ENCODE data around the gene RXRA. TPM values are rescaled to one million over a fixed set of nuclear protein-coding genes. Genes with fewer than 3 reads are reported as not detected.

Gene RXRA
- total RNA-seq, 2 donors from 2014 or later: 45.4 to 58.1 TPM

DNA sequence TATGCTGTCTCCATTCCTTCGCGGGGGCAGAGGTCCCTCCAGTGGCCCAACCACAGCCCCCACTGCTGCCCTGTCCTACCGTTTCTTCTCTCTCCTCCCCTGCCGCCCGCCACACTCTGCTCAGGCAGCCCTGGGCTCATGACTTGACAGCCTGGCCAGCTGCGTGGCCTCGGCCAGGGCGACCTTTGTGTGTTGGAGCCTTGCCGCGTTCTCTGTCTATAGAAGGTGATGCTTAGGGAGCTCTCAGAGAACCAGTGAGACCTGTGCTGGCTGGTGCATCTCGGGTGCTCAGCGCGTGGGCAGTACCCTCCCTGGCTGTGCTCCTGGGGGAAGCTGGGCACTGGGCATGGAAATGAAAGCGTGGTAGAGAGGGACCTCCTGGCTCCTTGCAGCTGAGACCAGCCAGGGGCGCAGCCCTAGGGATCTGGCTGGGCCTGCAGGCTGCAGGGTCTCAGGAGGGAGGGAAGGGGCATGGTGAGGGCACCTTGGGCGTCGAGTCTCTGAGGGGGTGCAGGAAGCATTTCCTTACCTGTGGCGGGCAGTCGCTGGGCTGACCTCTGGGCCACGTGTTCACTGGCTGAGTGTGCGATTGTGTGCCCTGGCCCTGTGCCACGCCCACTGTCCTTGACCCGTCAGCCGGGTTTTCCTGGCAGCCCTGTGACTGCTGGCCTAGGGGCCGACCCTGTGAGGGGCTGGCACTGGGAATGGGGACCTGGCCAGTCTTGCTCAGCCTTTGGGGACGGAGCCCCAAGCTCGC is 50.3 kb downstream of the RXRA start:
- peaks cover 66 to 93% of the 10 kb centered on the region in 2 donors for H3K4me1 ChIP-seq (ENCODE audit: control insufficient read depth in 1 of 2, low read depth in 2 of 2)
- no peaks in the 10 kb centered on the region for H3K27me3 ChIP-seq (replicated peaks; ENCODE audit: insufficient read depth)
- TF ChIP-seq, protein P1, sequence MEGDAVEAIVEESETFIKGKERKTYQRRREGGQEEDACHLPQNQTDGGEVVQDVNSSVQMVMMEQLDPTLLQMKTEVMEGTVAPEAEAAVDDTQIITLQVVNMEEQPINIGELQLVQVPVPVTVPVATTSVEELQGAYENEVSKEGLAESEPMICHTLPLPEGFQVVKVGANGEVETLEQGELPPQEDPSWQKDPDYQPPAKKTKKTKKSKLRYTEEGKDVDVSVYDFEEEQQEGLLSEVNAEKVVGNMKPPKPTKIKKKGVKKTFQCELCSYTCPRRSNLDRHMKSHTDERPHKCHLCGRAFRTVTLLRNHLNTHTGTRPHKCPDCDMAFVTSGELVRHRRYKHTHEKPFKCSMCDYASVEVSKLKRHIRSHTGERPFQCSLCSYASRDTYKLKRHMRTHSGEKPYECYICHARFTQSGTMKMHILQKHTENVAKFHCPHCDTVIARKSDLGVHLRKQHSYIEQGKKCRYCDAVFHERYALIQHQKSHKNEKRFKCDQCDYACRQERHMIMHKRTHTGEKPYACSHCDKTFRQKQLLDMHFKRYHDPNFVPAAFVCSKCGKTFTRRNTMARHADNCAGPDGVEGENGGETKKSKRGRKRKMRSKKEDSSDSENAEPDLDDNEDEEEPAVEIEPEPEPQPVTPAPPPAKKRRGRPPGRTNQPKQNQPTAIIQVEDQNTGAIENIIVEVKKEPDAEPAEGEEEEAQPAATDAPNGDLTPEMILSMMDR (IDR thresholded peaks at IDR 0.05): no peak
- no peaks in the 10 kb centered on the region for H3K36me3 ChIP-seq
- H3K9me3 ChIP-seq: no peaks in the 10 kb centered on the region
- DNase-seq (ENCODE audit: low spot score): no peak
- ATAC-seq (ENCODE audit: insufficient number of reproducible peaks, low FRiP score, low read depth): no peak
- H3K4me3 ChIP-seq: no peak overlapping the region
- no peak overlapping the region for H3K27ac ChIP-seq

DNA sequence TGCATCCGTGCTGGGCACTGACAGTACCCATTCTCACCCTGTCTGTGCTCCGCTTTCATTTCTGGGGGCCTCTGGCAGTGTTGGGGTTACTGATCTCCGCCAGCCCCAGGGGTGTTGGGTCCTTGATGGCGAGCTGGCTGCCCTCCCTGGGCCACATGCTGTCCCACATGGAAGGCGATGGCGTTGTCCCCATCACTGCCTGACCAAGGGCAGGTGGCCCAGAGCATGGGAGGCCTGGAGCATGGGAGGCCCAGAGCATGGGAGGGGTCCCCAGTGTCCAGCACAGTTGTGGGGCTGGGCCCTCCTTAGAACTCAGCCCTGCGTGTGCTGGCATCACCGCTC is 50.9 kb downstream of the RXRA start:
- no peaks in the 10 kb centered on the region for H3K36me3 ChIP-seq
- no peak for ATAC-seq (ENCODE audit: insufficient number of reproducible peaks, low FRiP score, low read depth)

DNA sequence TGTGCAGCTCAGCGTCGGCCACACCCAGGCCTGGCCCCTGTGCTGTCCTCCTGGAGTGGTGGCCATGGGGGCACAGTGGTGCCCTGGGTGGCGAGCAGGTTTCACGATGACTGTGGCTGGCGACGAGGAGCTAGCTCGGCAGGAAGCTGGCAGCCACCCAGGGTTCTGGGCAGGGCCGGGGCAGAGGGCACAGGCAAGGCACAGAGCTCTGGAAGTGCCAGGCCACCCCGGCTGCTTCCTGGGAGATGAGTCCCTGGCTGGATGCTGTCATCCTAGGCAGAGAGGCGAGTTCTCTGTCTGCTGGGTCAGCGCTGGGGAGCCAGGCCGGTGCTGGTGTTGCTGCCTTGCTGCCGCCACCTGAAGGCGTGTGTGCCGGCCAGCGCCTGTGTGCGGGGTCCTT is 51.7 kb downstream of the RXRA start:
- Histone ChIP-seq H3K36me3 (no peaks in the 10 kb centered on the region), H3K4me1 (ENCODE audit: control insufficient read depth in 1 of 2, low read depth in 2 of 2) (peaks cover 61 to 87% of the 10 kb centered on the region in 2 donors), H3K4me3 (no peak overlapping the region), H3K27ac (no peak overlapping the region), H3K27me3 (replicated peaks; ENCODE audit: insufficient read depth) (no peaks in the 10 kb centered on the region), H3K9me3 (no peaks in the 10 kb centered on the region)
- ATAC-seq (ENCODE audit: insufficient number of reproducible peaks, low FRiP score, low read depth) (no peak), DNase-seq (ENCODE audit: low spot score) (no peak)
- TF ChIP-seq, protein P1 (IDR thresholded peaks at IDR 0.05): no peak

More for the DNA sequence above, 50.9 kb downstream of the RXRA start:
- TF ChIP-seq, protein P1 (IDR thresholded peaks at IDR 0.05): no peak
- peaks cover 69 to 93% of the 10 kb centered on the region in 2 donors for H3K4me1 ChIP-seq (ENCODE audit: control insufficient read depth in 1 of 2, low read depth in 2 of 2)
- H3K4me3 ChIP-seq: no peak overlapping the region
- H3K27ac ChIP-seq: no peak overlapping the region
- H3K9me3 ChIP-seq: no peaks in the 10 kb centered on the region
- DNase-seq (ENCODE audit: low spot score): no peak
- H3K27me3 ChIP-seq (replicated peaks; ENCODE audit: insufficient read depth): no peaks in the 10 kb centered on the region

DNA sequence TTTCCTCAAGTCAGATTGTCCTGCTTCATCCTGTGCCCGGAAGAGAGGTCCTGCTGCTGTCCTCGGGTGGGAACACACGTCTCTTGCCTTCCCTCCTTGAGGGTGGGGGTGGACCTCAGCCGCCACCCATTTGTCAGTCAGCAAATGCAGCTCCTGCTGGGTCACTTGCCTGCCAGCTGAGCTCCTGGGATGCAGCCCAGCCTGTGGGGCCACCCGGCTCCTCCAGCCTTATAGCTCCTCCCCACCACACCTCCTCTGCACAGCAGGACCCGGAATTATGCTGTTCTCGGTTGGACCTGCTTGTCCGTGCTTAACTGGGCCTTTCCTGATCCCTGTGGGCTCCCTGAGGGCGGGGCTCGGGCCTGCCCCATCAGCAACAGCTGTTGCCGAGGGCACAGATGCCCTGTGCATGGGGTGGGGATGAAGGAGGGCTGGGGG is 52.7 kb downstream of the RXRA start:
- H3K27ac ChIP-seq: no peak overlapping the region
- H3K27me3 ChIP-seq (replicated peaks; ENCODE audit: insufficient read depth): no peaks in the 10 kb centered on the region
- ATAC-seq (ENCODE audit: insufficient number of reproducible peaks, low FRiP score, low read depth): no peak
- no peak overlapping the region for H3K4me3 ChIP-seq
- DNase-seq (ENCODE audit: low spot score): no peak
- H3K9me3 ChIP-seq: no peaks in the 10 kb centered on the region
- no peaks in the 10 kb centered on the region for H3K36me3 ChIP-seq
- H3K4me1 ChIP-seq (ENCODE audit: control insufficient read depth in 1 of 2, low read depth in 2 of 2): peaks cover 55 to 81% of the 10 kb centered on the region in 2 donors
- TF ChIP-seq, protein P1 (IDR thresholded peaks at IDR 0.05): no peak

DNA sequence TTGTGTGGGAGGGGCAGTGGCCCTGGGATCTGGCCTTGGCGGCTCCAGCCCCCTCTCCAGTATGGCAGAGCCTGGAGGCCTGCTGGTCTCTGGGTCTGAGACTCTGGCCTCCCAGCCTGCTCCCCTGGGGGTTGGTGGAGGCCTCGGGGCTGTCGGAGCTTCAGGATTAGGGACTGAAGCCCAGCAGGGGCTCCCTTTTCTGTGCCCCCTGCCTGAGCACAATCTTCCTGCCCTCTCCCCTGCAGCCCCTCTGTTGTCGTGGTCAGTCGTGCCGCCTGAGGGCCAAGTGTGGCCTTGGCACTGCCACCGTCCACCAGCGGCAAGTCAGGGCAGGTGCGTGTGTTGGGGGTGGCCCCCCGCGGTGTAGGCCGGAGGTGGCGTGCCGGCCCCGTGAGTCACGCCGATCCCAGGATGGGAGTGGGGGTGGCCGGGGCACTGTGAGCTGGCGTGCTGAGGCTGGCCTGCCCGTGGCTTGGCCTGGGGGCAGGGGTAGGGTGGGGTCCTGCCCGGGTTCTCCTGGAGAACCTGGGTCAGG is 53.6 kb downstream of the RXRA start:
- H3K27ac ChIP-seq: no peak overlapping the region
- H3K27me3 ChIP-seq (replicated peaks; ENCODE audit: insufficient read depth): no peaks in the 10 kb centered on the region
- TF ChIP-seq, protein P1 (IDR thresholded peaks at IDR 0.05): no peak
- no peaks in the 10 kb centered on the region for H3K36me3 ChIP-seq
- ATAC-seq (ENCODE audit: insufficient number of reproducible peaks, low FRiP score, low read depth) (no peak), DNase-seq (ENCODE audit: low spot score) (no peak)
- H3K4me1 ChIP-seq (ENCODE audit: control insufficient read depth in 1 of 2, low read depth in 2 of 2): peaks cover 51 to 81% of the 10 kb centered on the region in 2 donors
- H3K4me3 ChIP-seq: no peak overlapping the region
- H3K9me3 ChIP-seq: no peaks in the 10 kb centered on the region

All from thoracic aorta (tissue), 2 donors.